Vagina (tissue), 2 donors: Measurements from ENCODE around the gene SFXN1.

Experiments
- CTCF ChIP-seq, 3 experiments: fragments of 450-650 bp in 2 of 3; fragments of 200-600 bp in 1 of 3; sonication (generic) in 1 of 3; IDR thresholded peaks; one replicate each; pipeline ENCODE4 v1.5.1; 2017 to 2019; ENCODE audit warnings: antibody characterized with exemption in 3 of 3, mild to moderate bottlenecking in 2 of 3, moderate library complexity in 2 of 3
- POLR2A ChIP-seq, 2 donors: fragments of 450-650 bp; IDR thresholded peaks; one replicate each; pipeline ENCODE4 v1.6.1; 2017; ENCODE audit warnings: antibody characterized with exemption in 2 of 2, mild to moderate bottlenecking in 2 of 2, moderate library complexity in 2 of 2
- POLR2AphosphoS5 ChIP-seq, 2 donors: sonication (generic); formaldehyde crosslinking; IDR thresholded peaks; one replicate each; pipeline ENCODE4 v1.9.0; 2017; ENCODE audit warnings: antibody characterized with exemption in 2 of 2, mild to moderate bottlenecking in 2 of 2, low read depth in 1 of 2; ENCODE audit not compliant: insufficient read depth in 1 of 2

GRCh38 chr5:175484322-175484721, 6.0 kb downstream of the SFXN1 start:
- TF ChIP-seq CTCF (IDR thresholded peaks at IDR 0.05): no peak
- TF ChIP-seq POLR2AphosphoS5 (IDR thresholded peaks at IDR 0.05; ENCODE audit: insufficient read depth in 1 of 2, low read depth in 1 of 2): no peak
- TF ChIP-seq POLR2A (IDR thresholded peaks at IDR 0.05): no peak
